ENCODE data around the gene TEAD1. TPM values are rescaled to one million over a fixed set of nuclear protein-coding genes. Genes with fewer than 3 reads are reported as not detected.

The TEAD1 gene
- total RNA-seq, 1 donor from 2014 or later = 158 TPM

- DNase-seq (ENCODE audit: low spot score) = no peak
Observed at GRCh38 chr11:12809364-12809763, 135.1 kb downstream of the TEAD1 start.

GRCh38 chr11:12809864-12810567, 135.8 kb downstream of the TEAD1 start:
- no peak for DNase-seq (ENCODE audit: low spot score)

DNA sequence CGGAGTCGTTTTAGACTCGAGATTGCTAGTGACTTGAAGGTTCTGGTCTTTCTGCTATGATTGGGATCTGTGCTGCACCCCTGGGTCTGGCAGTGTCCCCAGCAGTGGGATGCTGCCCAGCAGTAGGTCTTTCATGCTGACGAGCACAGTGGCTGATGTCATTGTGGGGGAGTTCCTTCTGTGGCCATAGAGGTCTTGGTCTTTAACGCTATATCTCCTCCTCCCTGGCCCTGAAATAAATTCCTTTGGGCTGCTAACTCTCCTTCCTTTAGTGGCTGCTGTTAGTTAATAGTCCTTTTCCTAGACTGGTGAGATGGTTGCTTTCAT, 136.3 kb downstream of the TEAD1 start:
- DNase-seq (ENCODE audit: low spot score) = no peak

DNA sequence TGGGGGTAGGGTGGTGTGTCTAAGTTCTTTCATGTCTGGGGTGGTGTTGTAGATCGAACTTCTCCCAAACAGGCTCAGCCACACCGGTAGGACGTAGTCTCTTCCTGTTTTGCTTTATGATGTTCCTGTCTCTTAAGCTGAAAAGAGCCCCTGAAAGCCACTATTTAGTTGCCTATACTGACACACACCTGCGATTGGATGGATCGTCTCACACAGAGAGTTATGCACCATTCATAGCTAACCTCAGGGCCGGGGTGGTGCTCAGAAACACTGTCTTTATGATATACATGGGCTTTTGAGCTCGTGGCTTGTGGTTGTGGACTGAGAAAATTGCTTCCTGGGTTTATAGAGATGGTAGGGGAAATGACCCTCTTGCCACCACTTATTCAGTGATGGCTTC, 137.6 kb downstream of the TEAD1 start:
- DNase-seq (ENCODE audit: low spot score) = no peak

DNA sequence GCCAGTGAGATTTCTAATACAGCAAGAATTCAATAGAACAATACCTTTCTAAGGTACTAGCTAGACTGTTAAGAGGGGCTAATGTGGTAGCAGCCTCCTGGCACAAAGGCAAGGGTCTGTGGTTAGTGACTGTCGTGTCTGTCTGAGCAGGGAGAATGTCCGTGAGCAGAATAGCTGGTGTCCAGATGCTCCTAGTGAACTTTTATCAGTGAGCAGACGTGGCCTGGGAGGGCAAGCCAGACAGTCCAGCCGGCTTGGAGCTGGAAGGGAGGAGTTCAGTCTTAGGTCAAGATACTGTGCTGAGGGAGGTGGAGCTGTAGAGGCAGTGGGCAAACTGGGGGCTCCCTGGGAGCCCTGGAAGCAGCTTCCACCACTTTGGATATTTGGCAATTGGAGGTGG, 138.6 kb downstream of the TEAD1 start:
- peak; percentile 50 for DNase-seq (ENCODE audit: low spot score)

DNA sequence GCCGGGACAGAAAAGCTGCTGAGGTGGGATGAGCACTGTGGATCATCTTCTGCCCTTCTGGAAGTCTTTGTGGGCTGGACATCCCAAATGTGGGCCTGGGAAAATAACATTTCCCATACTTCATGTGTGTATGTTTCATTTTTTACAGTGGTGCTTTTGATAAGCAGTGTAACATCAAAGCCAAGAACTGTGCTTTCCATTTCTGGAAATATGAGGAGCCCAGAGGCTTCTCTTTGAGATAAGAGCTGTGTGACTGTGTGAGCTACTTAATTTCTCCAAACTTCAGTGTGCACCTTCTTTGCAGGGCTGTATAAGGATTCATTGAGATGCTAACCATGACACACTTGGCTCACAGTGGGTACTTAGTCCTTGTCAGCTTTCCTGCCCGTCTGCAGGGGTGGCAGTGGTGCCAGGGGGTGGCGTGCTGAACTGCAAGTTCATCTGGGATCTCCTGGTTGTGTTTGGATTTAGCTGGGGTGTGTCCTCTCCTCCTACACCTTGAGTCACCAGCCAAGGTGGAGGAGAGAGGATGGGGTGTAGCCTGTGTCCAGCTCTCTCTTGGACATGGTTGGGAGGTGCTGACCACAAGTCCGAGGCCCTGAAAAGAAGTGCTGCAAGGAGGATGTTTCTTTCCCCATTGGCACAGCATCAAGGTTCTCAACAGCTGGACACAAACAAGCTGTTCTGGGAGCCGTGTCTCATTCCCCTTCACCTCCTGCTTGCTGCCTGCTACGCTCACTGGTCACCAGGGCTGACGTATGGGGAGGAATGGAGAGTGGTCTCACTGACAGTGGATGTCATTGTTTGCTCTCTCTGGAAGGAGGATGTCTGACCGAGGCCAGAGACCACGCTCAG, 139.4 kb downstream of the TEAD1 start:
- peak; percentile 92 for DNase-seq (ENCODE audit: low spot score)

DNA sequence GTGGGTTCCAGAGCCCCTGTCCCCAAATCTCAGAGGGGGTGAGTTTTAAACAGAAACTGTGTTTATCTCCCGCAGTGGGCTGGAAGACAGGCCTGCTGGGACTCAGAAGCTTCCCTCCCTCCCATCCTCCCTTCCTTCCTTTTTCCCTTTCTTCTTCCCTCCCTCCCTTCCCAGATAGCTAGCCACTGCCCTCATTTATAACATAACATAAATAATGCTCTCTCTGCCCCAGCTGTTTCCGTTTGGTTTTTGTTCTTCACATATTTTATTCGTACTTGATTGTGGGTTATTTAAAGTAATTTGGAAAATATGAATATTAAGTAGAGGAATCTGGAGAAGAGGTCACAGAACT, 140.9 kb downstream of the TEAD1 start:
- DNase-seq (ENCODE audit: low spot score) = no peak

DNA sequence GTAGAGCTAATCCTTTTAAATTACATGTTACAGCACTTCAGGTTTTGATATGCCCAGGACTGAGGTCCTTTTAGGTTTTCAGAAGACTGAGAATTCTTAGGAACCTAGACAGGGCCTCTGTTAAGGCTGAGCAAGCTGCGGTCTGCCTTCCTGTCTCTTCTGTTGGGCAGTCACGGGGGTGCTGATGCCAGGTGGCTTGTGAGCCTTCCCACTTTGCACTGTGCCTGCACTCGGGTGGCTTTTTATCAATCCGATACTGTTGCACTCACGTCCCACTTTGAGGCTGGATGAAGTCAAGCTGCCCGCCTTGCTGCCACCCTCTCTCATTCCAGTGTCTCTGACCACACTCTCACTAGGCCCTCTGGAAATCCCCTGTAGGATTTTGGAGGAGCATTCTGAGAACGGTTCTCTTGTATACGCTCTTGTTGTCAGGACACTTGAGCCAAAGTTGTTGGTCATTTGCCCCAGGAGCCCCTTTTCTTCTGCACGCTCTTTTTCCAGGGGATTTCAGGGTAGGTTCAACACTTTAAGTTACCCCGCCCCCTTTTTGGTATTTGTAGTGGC, 141.8 kb downstream of the TEAD1 start:
- no peak for DNase-seq (ENCODE audit: low spot score)

DNA sequence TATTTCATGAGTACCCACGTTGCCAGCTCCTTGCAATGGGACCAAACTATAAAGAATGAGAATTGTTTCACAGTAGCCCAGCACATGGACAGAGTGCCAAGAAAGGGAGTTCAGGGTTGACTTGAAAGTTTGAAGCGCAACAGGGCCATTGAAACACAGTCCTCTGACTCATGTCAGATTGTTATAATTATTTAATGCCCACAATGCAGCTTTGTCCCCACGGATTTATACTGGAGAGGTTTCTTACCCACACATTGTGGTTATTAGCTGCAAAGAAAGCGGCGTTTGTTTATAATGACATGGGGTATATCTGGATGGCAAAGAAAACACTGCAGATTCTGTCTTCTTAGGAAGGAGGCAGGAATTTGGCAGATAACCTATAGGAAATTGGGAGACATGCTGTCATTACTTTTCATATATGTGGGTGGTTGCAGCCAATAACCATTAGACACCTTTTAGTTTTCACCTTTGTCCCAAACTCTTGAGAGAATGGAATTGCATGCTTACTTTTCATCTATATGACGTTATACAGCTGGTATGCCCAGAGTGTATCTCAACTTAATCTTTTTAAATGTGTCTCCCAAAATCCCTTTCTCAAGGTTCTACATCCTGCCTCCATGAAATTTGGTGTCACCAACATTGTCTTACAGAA, 143.6 kb downstream of the TEAD1 start:
- DNase-seq (ENCODE audit: low spot score) = no peak

DNA sequence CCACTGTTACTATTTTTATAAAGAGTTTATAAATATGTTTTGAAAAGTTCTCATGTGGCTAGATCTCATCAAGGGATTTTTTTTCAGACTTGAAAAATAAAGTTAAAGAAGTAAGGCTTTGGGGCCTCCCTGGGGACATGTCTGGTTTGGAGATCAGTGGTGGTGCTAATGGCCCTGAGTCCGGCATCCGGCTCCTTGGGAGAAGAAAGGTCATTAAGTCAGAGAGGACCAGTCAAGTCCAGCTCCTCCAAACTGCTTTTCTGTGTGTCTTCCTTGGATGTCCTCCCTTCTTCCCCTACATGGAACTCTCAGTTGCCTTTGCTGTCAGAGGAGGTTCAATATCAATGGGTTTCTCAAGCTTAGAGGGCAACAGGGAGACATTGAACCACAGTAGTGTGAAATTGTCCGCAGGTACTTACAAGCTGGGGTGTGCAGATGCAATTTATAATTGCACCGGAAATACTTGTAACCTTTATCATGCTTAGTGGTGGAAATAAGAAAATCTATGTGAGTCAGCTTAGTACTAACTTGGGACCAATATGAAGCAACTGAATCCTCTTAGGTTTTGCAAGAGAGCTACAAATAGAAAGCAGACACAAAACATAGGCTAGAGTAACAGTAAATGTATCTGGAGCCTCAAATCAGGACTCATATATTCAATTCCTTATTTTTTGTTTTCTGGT, 144.3 kb downstream of the TEAD1 start:
- DNase-seq (ENCODE audit: low spot score) = no peak

GRCh38 chr11:12822392-12823022, 148.3 kb downstream of the TEAD1 start:
- no peak for DNase-seq (ENCODE audit: low spot score)

GRCh38 chr11:12824281-12825041, 150.2 kb downstream of the TEAD1 start:
- no peak for DNase-seq (ENCODE audit: low spot score)

GRCh38 chr11:12826441-12826840, 152.2 kb downstream of the TEAD1 start:
- no peak for DNase-seq (ENCODE audit: low spot score)

GRCh38 chr11:12827369-12827768, 153.1 kb downstream of the TEAD1 start:
- no peak for DNase-seq (ENCODE audit: low spot score)

DNA sequence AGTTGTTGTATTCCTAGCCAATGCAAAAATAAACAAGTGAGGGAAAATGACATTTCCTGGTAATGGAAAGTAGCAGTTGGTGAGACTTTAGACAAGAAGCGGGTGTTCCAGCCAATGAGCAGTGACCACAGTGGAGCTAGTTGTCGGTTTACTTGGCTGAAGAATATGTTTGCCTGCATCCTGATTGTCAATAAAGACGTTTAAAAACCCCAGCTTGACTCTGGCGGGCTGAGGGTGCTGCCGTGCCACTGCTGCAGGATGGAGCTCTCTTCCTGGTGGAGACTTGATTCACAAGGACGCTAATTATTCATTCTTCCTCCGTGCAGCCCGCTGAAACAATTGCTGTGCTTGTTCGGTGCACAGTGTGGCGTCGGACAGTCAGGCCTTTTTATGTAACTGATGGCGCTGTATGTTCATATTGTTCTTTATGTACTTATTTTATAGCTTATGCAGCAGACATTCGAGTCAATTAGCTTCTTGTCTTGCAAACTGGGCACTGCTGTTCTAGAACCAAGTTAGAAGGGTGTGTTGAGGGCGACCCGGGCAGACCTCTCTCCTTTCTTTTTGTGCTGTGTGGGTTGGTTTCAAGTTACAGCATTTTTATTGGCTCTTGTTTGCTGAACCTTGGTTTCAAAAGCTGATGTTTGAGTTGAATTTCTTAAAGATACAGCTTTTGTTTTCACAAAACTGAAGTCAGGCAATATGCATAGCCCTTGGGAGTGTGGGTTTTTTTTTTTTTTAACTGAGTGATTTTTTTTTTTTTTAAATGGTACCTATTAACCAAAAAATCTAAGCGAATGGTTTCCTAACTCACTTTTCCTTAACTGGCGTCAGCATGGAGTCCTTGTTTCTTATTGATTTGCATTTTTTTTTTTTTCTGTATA, 153.9 kb downstream of the TEAD1 start:
- peak; percentile 94 for DNase-seq (ENCODE audit: low spot score)

DNA sequence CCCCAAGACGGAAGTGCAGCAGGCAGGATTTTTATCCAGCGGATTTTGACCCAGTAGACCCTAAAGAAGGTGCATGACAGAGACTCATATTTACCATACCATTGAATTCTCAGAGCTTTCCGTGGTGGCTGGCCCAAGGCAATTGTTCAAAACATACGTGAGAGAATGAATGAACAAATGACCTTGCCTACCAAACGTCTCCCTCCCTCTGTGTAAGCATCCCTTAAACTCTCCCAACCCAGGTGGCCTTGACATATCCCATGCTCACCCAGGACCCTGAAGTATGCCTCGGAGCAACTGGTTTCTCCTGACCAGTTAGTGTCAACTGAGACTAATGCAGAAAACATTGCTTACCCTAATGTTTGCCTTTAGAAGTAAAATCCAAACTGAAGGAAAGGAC, 154.9 kb downstream of the TEAD1 start:
- DNase-seq (ENCODE audit: low spot score) = peak; percentile 45

GRCh38 chr11:12829540-12830314, 155.5 kb downstream of the TEAD1 start:
- DNase-seq (ENCODE audit: low spot score) = no peak

DNA sequence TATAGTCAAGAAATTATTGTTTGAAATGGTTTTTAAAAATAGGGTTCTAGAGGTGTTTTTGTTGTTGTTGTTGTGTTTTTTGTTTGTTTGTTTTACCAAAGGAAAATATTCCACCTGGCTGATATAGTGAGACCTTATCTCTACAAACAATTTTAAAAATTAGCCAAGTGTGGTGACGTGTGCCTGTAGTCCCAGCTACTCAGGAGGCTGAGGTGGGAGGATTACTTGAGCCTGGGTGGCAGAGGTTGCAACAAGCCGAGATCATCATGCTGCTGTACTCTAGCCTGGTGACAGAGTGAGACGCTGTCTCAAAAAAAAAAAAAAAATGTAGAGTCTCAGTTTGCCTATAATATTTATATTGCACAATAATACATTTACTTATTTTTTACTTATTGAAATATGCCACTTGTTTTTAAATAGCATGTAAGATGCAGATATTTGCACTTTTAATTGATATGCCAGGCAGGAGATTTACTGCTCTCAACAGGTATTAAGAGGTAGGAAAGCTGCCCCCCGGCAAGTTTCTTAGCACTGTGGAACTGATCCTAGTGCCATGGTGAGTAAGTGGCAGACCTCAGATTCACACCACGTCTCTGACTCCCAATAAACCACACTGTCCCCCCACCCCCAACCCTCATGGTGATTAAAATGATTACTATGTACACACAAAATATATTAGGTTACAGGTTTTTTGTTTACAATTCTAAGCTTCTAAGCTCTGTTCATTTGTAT, 157.4 kb downstream of the TEAD1 start:
- DNase-seq (ENCODE audit: low spot score) = no peak

All from umbilical cord (tissue), 2 donors.